ENCODE data around the gene EIF4G1.

DNA sequence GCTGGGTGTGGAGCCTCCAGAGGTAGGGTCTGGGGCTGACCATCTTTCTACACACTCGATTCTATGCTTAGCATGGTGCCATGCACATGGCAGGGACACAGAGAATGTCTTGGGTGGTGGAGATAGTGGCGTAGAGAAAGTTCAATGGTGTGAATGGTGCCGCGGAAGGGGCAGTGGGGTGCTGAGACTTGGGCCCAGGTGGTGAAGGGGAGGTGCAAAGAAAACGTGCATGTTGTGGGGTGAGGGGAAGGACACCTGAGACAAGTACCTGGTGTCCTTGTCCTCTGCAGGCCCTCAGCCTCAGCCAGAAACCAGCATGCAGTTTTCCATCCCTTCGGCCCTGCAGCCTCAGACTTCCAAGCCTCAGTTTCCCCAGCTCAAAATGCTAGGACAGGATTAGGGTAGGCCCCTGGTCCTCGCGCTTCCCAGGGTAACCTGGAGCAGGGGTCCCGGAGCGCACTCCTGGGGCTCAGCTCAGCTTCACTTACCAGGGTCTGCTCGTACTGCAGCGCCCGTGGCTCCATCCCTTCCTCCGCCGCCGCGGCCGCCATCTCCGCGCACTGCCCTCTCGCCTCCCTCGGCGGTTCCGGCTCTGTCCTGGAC is 46.6 kb downstream of the EIF4G1 start:
- TF ChIP-seq, protein P1, sequence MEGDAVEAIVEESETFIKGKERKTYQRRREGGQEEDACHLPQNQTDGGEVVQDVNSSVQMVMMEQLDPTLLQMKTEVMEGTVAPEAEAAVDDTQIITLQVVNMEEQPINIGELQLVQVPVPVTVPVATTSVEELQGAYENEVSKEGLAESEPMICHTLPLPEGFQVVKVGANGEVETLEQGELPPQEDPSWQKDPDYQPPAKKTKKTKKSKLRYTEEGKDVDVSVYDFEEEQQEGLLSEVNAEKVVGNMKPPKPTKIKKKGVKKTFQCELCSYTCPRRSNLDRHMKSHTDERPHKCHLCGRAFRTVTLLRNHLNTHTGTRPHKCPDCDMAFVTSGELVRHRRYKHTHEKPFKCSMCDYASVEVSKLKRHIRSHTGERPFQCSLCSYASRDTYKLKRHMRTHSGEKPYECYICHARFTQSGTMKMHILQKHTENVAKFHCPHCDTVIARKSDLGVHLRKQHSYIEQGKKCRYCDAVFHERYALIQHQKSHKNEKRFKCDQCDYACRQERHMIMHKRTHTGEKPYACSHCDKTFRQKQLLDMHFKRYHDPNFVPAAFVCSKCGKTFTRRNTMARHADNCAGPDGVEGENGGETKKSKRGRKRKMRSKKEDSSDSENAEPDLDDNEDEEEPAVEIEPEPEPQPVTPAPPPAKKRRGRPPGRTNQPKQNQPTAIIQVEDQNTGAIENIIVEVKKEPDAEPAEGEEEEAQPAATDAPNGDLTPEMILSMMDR (IDR thresholded peaks at IDR 0.05; ENCODE audit: low read depth, low read length) = no peak
- 0 out of 2 replicates have a peak, but pooled peaks have one; percentile 13 for TF ChIP-seq MYC (IDR thresholded peaks at IDR 0.05; ENCODE audit: low read depth, low read length)
